HFFc6 (cell line): Measurements from ENCODE around the gene KLF18. TPM values are rescaled to one million over a fixed set of nuclear protein-coding genes. Genes with fewer than 3 reads are reported as not detected.
"Not testable (repeated sequence)": the region's sequence is repeated elsewhere in the genome, so short reads cannot be mapped to it uniquely, and the experiment has no call there.

ENCODE experiments used
- DNase-seq: peaks from one replicate; pipeline ENCODE4 v3.0.0-alpha.2; 2018
- H3K27ac Mint-ChIP-seq: 2 replicates; pipeline ENCODE4 v1.8.0; 2020; ENCODE audit warnings: mild to moderate bottlenecking, mixed read lengths
- H3K27me3 Mint-ChIP-seq: 2 replicates; pipeline ENCODE4 v1.8.0; 2021; ENCODE audit warnings: mild to moderate bottlenecking, moderate library complexity, mixed read lengths; ENCODE audit not compliant: insufficient read depth
- H3K36me3 Mint-ChIP-seq: 2 replicates; pipeline ENCODE4 v1.8.0; 2021; ENCODE audit warnings: low read depth, mixed read lengths
- H3K4me1 Mint-ChIP-seq: 2 replicates; pipeline ENCODE4 v1.8.0; 2020; ENCODE audit warnings: low read depth, mixed read lengths
- H3K4me3 Mint-ChIP-seq: 2 replicates; pipeline ENCODE4 v1.8.0; 2020; ENCODE audit warnings: mild to moderate bottlenecking, moderate library complexity, mixed read lengths
- H3K9me3 Mint-ChIP-seq: 2 replicates; pipeline ENCODE4 v1.8.0; 2020; ENCODE audit warnings: mild to moderate bottlenecking, mixed read lengths
- total RNA-seq, 6 experiments: library from RNA; stranded (reverse); fragmentation: NEBNext Ultra II Directional; extraction: Animal tissue kit (Norgen Biotek cat#: 25700); gene quantifications; 2 replicates in 1 of 6; 3 replicates in 5 of 6; pipeline ENCODE4 v1.2.3, GENCODE V29; 2021
- TF ChIP-seq, protein P1 (sequence below): fragments of 200-600 bp; sonication (generic); IDR thresholded peaks from 2 replicates; pipeline ENCODE4 v1.5.0; 2021; ENCODE audit warnings: antibody characterized with exemption, mild to moderate bottlenecking

KLF18 gene
- total RNA-seq, 6 experiments from 2014 or later: not detected

DNA sequence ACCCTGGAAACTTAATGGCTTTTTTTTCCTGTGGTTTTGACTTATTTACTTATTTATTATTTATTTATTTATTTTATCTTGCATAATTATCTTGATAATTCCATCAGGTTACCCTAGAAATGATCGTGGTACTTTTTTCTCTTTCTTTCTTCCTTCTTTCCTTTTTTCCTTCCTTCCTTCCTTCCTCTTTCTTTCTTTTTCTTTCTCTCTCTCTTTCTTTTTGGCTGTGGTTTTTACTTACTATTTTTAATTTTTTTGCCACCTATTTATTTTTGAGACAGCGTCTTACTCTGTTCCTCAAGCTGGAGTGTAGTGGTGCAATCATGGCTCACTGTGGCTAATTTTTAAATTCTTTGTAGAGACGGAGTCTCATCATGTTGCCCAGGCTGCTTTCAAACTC lies 6.2 kb upstream of the KLF18 start:
- peaks cover 11% of the 10 kb centered on the region for H3K27me3 Mint-ChIP-seq
- peaks cover 16% of the 10 kb centered on the region for H3K36me3 Mint-ChIP-seq
- no peak overlapping the region for H3K27ac Mint-ChIP-seq
- H3K9me3 Mint-ChIP-seq: peaks cover 29% of the 10 kb centered on the region
- no peaks in the 10 kb centered on the region for H3K4me1 Mint-ChIP-seq
- TF ChIP-seq, protein P1, sequence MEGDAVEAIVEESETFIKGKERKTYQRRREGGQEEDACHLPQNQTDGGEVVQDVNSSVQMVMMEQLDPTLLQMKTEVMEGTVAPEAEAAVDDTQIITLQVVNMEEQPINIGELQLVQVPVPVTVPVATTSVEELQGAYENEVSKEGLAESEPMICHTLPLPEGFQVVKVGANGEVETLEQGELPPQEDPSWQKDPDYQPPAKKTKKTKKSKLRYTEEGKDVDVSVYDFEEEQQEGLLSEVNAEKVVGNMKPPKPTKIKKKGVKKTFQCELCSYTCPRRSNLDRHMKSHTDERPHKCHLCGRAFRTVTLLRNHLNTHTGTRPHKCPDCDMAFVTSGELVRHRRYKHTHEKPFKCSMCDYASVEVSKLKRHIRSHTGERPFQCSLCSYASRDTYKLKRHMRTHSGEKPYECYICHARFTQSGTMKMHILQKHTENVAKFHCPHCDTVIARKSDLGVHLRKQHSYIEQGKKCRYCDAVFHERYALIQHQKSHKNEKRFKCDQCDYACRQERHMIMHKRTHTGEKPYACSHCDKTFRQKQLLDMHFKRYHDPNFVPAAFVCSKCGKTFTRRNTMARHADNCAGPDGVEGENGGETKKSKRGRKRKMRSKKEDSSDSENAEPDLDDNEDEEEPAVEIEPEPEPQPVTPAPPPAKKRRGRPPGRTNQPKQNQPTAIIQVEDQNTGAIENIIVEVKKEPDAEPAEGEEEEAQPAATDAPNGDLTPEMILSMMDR: no peak
- no peak overlapping the region for H3K4me3 Mint-ChIP-seq
- DNase-seq: no peak

DNA sequence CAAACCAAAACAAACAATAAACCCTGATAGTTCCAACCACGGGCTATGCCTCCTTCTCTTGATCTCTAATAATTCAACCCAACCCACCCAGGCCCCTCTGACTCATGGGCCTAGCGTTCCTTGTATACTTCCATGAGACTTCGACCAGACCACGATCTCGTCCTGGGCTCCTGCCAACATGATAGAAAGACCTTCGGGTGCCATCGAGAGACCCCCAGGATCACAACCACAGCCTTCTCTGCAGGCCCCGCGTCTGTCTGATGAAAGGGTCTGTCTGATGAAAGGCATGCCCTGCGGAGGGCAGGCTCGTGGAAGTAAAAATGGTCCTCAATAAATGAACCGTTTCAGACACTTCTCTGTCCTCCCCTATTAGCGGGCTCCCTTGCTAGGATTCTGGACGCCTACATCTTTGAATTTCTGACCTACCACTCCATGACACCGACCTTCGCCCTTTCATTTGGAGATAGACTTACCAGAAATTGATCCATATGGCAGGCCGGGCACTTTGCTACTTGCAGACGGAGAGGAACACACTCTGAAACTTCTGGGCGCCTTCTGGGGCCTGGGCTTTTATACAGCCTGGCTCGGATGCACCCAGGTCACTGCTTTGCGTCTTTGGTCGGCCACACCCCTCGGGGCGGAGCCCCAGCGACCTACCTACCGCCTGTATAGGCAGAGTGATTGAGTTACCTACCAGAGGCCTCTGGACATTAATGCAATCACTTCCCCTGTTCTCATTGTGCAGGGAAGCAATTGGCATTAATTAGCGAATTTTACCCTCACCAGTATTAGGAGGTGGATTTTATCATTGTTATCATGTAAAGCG lies 5.3 kb upstream of the KLF18 start:
- Mint-ChIP-seq H3K9me3 (peaks cover 29% of the 10 kb centered on the region), H3K4me3 (no peak overlapping the region), H3K27me3 (peaks cover 11% of the 10 kb centered on the region), H3K36me3 (peaks cover 16% of the 10 kb centered on the region), H3K27ac (no peak overlapping the region), H3K4me1 (no peaks in the 10 kb centered on the region)
- TF ChIP-seq, protein P1: no peak
- DNase-seq: no peak

DNA sequence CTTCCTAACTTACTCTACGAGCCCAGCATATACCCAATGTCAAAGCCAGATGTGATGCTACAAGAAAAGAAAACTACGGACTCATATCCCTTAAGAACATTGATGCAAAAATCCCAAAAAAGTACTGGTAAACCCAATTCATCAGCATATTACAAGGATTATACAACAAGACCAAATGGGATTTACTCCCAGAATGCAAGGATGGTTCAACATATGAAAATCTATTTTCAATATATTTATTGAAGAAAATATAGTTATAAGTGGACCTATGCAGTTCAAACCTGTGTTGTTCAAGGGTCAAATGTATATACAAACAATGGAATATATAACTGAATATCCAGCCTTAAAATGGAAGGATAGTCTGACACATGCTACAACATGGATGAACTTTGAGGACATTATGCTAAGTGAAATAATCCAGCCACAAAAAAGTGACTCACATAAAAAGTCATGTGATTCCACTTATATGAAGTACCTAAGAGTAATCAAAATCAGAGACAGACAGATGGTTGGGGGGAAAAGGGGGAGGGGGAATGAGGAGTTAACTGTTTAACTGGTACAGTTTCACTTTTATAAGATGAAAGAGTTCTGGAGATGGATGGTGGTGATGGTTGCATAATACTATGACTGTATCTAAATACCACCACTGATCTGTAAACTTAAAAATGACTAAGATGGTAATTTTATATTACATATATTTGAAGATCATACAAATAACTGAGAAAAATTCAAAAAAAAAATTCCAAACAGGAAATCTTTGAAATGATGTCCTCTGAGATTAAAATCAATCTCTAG lies 3.7 kb upstream of the KLF18 start:
- Mint-ChIP-seq H3K27me3 (no peaks in the 10 kb centered on the region; the same call in none of the 2 replicates), H3K4me1 (no peaks in the 10 kb centered on the region), H3K27ac (no peak overlapping the region), H3K9me3 (peaks cover 29% of the 10 kb centered on the region), H3K4me3 (no peak overlapping the region), H3K36me3 (peaks cover 16% of the 10 kb centered on the region)
- DNase-seq: no peak
- TF ChIP-seq, protein P1: no peak

DNA sequence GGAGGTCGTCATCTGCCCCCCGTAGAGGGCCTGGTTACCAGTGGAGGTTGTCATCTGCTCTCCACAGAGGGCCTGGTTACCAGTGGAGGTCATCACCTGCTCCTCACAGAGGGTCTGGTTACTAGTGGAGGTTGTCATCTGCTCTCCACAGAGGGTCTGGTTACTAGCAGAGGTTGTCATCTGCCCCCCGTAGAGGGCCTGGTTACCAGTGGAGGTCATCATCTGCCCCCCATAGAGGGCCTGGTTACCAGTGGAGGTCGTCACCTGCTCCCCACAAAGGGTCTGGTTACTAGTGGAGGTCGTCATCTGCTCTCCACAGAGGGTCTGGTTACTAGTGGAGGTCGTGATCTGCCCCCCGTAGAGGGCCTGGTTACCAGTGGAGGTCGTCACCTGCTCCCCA lies 1.9 kb downstream of the KLF18 start:
- not testable (repeated sequence) for H3K27ac Mint-ChIP-seq, H3K36me3 Mint-ChIP-seq, H3K9me3 Mint-ChIP-seq, DNase-seq, H3K4me1 Mint-ChIP-seq, H3K4me3 Mint-ChIP-seq
- H3K27me3 Mint-ChIP-seq: peaks cover 16% of the 10 kb centered on the region

DNA sequence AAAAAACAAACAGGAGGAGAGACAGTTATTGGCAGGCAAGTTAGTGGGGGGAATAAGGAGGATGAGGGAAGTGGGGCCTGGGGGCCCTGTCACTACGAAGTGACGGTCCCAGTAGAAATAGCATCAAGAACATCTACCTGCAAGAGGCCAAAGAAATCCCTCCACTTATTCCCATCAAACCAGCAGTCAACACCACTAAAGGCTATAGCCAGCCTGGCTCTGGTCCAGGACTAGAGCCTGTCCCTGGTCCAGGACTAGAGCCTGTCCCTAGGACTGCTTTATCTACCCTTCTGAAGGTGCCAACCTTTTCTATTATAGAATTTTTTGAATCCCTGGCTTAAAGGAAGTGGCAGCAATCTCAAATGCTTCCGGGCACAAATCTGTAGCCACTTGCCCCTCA lies 3.2 kb downstream of the KLF18 start:
- H3K4me3 Mint-ChIP-seq: no peak overlapping the region
- H3K27me3 Mint-ChIP-seq: peaks cover 23% of the 10 kb centered on the region
- H3K27ac Mint-ChIP-seq: no peak overlapping the region
- TF ChIP-seq, protein P1: no peak
- no peaks in the 10 kb centered on the region for H3K36me3 Mint-ChIP-seq
- DNase-seq: no peak
- no peaks in the 10 kb centered on the region for H3K4me1 Mint-ChIP-seq
- H3K9me3 Mint-ChIP-seq: no peaks in the 10 kb centered on the region

DNA sequence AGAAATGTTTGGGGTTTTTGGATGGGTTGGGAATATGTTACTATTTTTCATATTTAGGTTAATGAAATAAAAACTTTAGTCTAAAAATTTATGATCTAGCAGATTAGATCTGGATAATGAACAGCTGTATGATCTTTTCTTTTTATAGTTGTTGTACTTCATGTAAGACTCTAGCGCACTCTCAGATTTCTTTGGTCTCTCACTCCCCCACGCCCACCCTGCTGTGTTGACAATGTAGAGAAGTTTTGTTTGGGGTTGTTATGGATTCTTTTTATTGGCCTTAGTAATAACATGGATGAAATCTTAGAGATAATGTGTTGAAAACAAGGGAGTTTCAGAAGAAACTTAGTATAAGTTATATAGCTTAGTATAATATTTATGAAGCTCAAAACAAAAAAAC lies 5.5 kb downstream of the KLF18 start:
- TF ChIP-seq, protein P1: no peak
- no peaks in the 10 kb centered on the region for H3K9me3 Mint-ChIP-seq
- no peak overlapping the region for H3K4me3 Mint-ChIP-seq
- no peaks in the 10 kb centered on the region for H3K4me1 Mint-ChIP-seq
- no peaks in the 10 kb centered on the region for H3K36me3 Mint-ChIP-seq
- H3K27me3 Mint-ChIP-seq: peaks cover 36% of the 10 kb centered on the region
- H3K27ac Mint-ChIP-seq: no peak overlapping the region
- DNase-seq: no peak
